Measurements from ENCODE around the gene PCA3. TPM values are rescaled to one million over a fixed set of nuclear protein-coding genes. Genes with fewer than 3 reads are reported as not detected.
A peak's percentile ranks its signal among the peaks of the same experiment; 100 is the strongest.

PCA3 gene
- total and polyA plus RNA-seq, 2 experiments from 2014 or later = not detected

GRCh38 chr9:76828447-76828846 lies 64.2 kb downstream of the PCA3 start:
- no peak for TF ChIP-seq CTCF (IDR thresholded peaks at IDR 0.05; ENCODE audit: low read depth, low read length)
- no peak overlapping the region for H3K27ac ChIP-seq
- DNase-seq (ENCODE audit: low read depth in 1 of 2, low spot score in 1 of 2) = peak in 1 of 2 donors; percentile 38
- no peaks in the 10 kb centered on the region for H3K4me1 ChIP-seq (ENCODE audit: low read depth)
- no peaks in the 10 kb centered on the region for H3K9me3 ChIP-seq (ENCODE audit: low read depth)
- H3K27me3 ChIP-seq = no peaks in the 10 kb centered on the region
- H3K4me3 ChIP-seq = no peak overlapping the region
- no peaks in the 10 kb centered on the region for H3K36me3 ChIP-seq

GRCh38 chr9:76835571-76836283 lies 71.5 kb downstream of the PCA3 start:
- Histone ChIP-seq H3K9me3 (ENCODE audit: low read depth) (no peaks in the 10 kb centered on the region), H3K27ac (peak overlapping the region; percentile 19), H3K36me3 (no peaks in the 10 kb centered on the region), H3K4me1 (ENCODE audit: low read depth) (peaks cover 3% of the 10 kb centered on the region), H3K27me3 (no peaks in the 10 kb centered on the region), H3K4me3 (no peak overlapping the region)
- TF ChIP-seq CTCF (IDR thresholded peaks at IDR 0.05; ENCODE audit: low read depth, low read length) = no peak
- peak in 1 of 2 donors; percentile 92 for DNase-seq (ENCODE audit: low read depth in 1 of 2, low spot score in 1 of 2)

Other genes starting within 250 kb of the PCA3 start
- gene PRUNE2, start 141.7 kb downstream of the PCA3 start, total RNA-seq = 7.4 and 14.4 TPM in 2 replicates
- gene PRUNE2, start 141.7 kb downstream of the PCA3 start, polyA plus RNA-seq = 5.5 and 12.7 TPM in 2 replicates

Measured in cardiac muscle cell (in vitro differentiated cells and primary cell).